Activated CD8-positive, alpha-beta memory T cell treated with anti-CD3 and anti-CD28 coated beads, Interleukin-2, amount 50 U/mL, for 24 hours (primary cell): ENCODE measurements around the gene NOS3.

Experiments
- DNase-seq: peaks from one replicate; pipeline ENCODE4 v3.0.0-alpha.2; 2020; ENCODE audit errors: extremely low read depth

Gene NOS3

GRCh38 chr7:150990416-150991186, at the start of gene NOS3:
TSS of gene NOS3 (plus strand) at chr7:150991017. CDS start at chr7:150993804, 2,787 bp downstream.
- no peak for DNase-seq

GRCh38 chr7:150941351-150942000, 49.3 kb upstream of the NOS3 start:
- DNase-seq = no peak

GRCh38 chr7:150942001-150942590, 48.7 kb upstream of the NOS3 start:
- DNase-seq = no peak

- no peak for DNase-seq
Measured at GRCh38 chr7:150942591-150943452, 48.0 kb upstream of the NOS3 start.

- DNase-seq = no peak
Measured at GRCh38 chr7:150943453-150943814, 47.4 kb upstream of the NOS3 start.

GRCh38 chr7:150944066-150945042, 46.5 kb upstream of the NOS3 start:
- DNase-seq = no peak

- no peak for DNase-seq
Measured at GRCh38 chr7:150945171-150945852, 45.5 kb upstream of the NOS3 start.

- no peak for DNase-seq
Measured at GRCh38 chr7:150945853-150946420, 44.9 kb upstream of the NOS3 start.

- DNase-seq = no peak
Measured at GRCh38 chr7:150946421-150947240, 44.2 kb upstream of the NOS3 start.

- DNase-seq = no peak
Measured at GRCh38 chr7:150947241-150947745, 43.5 kb upstream of the NOS3 start.

GRCh38 chr7:150947761-150948651, 42.8 kb upstream of the NOS3 start:
- DNase-seq = no peak

GRCh38 chr7:150948791-150949251, 42.0 kb upstream of the NOS3 start:
- DNase-seq = no peak

- DNase-seq = no peak
Measured at GRCh38 chr7:150949564-150949963, 41.3 kb upstream of the NOS3 start.

- no peak for DNase-seq
Measured at GRCh38 chr7:150949971-150950491, 40.8 kb upstream of the NOS3 start.

GRCh38 chr7:150950496-150951180, 40.2 kb upstream of the NOS3 start:
- DNase-seq = no peak

GRCh38 chr7:150951181-150951520, 39.7 kb upstream of the NOS3 start:
- no peak for DNase-seq

GRCh38 chr7:150951521-150951920, 39.3 kb upstream of the NOS3 start:
- no peak for DNase-seq
